SH-SY5Y (cell line): ENCODE data around the gene POU2F1.

ENCODE experiments used
- GATA2 ChIP-seq: IDR thresholded peaks from 2 replicates; pipeline ENCODE4 v1.6.1; 2011; ENCODE audit warnings: mild to moderate bottlenecking, low read depth, low read length
- GATA3 ChIP-seq: IDR thresholded peaks from 2 replicates; pipeline ENCODE4 v1.6.1; 2011; ENCODE audit warnings: low read depth, mild to moderate bottlenecking, low read length, moderate library complexity

- no peak for TF ChIP-seq GATA2
- no peak for TF ChIP-seq GATA3
Measured at GRCh38 chr1:167456524-167456923, 235.8 kb downstream of the POU2F1 start.
